T-helper 2 cell treated with Interferon-gamma antibody and Interleukin-4, amounts not matched to agents 100 ng/mL and 5 ng/mL, for 36 hours (primary cell): ENCODE results near the gene TRIM63. TPM values are rescaled to one million over a fixed set of nuclear protein-coding genes. Genes with fewer than 3 reads are reported as not detected.

Experiments used
- intact Hi-C: fragments of 100-400 bp; cut with micrococcal nuclease; formaldehyde crosslinking; loops from one replicate; pipeline ENCODE4 v1.15.1; 2023
- total RNA-seq: library from RNA; stranded (reverse); gene quantifications from 2 replicates; pipeline ENCODE4 v1.2.3, GENCODE V29; 2022

The TRIM63 gene
- total RNA-seq, 1 donor from 2014 or later: not detected

DNA sequence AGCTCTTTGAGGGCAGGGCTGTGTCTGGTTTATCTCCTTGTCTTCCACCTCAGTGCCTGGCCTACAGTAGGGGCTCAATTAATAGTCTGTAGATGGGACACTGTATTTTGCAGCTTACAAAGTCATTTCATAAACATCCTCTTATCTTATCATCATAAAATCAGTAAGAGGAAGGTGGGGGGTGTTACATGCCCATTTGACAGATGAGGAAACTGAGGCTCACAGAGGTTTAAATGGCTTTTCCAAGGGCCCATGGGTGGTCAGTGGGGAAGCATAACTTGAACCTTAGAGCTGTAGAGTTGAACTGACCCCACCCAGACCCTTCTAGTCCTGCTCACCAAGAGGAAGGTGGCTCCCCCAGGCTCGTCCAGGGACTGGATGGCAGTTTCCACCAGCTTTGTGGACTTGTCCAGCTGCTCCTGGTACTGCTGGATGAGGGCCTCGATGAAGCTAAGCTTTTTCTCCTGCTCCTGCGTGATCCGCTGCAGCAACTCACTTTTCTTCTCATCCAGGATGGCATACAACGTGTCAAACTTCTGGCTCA, 9.3 kb downstream of the TRIM63 start:
- intact Hi-C loops: no loop called here

- intact Hi-C loops: no loop called here
These were observed 10.2 kb downstream of the TRIM63 start for GRCh38 chr1:26057189-26057588.

- intact Hi-C loops: no loop called here
These were observed 12.4 kb downstream of the TRIM63 start for GRCh38 chr1:26055041-26055440.

- intact Hi-C loops: no loop called here
These were observed 13.5 kb downstream of the TRIM63 start for GRCh38 chr1:26053718-26054560.

- intact Hi-C loops: no loop called here
These were observed 17.2 kb downstream of the TRIM63 start for GRCh38 chr1:26050248-26050640.

- intact Hi-C loops: no loop called here
These were observed 17.7 kb downstream of the TRIM63 start for GRCh38 chr1:26049531-26050247.

- intact Hi-C loops: no loop called here
These were observed 20.1 kb downstream of the TRIM63 start for GRCh38 chr1:26047278-26047874.

- intact Hi-C loops: no loop called here
These were observed 21.0 kb downstream of the TRIM63 start for GRCh38 chr1:26046246-26047095.

DNA sequence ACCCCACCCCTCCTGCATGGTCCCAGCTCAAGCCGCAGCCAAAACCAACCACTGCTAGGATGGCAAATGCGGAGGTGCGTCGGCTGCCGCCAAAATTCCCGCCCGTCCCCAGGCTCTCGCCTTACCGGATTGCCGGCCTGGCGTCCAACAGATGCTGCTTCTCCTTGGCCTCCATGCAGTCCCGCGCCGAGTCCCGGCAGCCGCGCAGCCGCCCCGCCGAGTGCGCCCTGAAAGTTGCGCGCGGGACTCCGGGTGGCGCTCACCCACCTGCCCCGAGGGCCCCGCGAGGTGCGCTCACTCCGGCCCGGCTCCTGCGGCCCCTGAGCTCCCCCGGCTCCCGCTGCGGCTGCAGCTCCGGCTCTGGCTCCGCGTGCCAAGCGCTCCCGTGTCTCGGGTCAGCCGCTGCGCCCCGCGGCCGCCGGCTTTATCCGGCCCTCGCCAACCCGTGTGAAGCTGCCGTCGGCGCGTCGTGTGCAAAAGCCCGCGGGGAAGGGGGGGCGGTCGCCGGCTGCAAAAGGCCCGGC, 21.6 kb downstream of the TRIM63 start, which contains the start of gene SLC30A2:
SLC30A2 (minus strand) TSS at position 397 of the 524 bp plus-strand sequence; CDS start at position 175, 222 bp downstream.
- intact Hi-C loops: no loop called here

DNA sequence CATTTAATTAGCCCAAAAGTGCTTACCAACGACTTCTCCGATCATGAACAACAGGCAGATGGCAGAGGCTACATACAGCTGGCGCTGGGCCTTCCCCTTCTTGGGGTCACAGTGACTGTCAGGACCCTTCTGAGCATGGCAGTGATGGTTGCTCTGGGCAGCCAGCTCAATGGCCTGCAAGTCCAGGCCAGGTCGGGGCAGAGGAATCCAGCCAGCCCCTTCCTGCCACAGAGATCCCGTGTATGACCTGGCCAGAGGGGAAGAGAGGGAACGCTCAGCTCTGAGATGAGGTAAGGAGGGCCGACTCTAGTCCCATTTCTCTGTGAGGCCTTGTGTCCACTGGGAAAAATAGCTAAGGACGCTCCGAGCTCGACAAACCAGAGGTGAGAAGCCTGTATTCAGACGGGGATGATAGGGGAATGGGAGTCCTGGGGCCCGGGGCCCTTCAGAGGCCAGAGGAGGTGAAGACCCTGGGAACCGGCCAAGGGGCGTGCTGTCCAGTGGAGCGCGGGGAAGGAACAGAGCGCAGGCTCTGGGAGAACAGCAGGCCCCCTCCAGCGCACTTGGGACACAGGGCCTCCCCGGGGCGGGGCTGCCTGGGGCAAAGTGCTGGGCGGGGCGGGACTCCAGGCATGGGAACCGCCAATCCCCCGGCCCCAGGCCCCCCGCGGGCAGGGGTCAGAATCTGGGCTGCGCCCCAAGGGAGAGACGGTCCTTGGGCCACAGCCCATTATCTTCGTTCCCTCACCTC, 22.3 kb downstream of the TRIM63 start:
- intact Hi-C loops: no loop called here

GRCh38 chr1:26044414-26044813, 23.0 kb downstream of the TRIM63 start:
- intact Hi-C loops: no loop called here

DNA sequence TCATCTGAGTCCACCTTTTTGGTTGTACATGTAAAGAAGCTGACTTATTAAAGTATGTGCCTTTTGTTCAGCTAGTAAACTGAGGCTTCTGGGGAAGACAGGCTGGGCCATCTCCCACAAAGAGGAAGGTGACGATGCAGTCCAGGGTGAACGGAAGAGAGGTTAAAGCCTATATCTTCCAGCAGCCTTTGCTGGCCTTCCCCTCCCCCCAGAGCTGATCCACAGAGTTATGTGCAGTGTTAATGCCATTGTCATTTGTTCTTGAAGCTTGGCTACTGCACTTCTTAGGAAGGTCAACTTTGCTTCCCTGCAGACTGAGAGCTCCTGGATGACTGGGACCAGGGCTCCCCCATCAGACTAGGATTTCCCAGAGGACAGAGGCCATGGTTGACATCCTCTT, 23.7 kb downstream of the TRIM63 start:
- intact Hi-C loops: no loop called here

DNA sequence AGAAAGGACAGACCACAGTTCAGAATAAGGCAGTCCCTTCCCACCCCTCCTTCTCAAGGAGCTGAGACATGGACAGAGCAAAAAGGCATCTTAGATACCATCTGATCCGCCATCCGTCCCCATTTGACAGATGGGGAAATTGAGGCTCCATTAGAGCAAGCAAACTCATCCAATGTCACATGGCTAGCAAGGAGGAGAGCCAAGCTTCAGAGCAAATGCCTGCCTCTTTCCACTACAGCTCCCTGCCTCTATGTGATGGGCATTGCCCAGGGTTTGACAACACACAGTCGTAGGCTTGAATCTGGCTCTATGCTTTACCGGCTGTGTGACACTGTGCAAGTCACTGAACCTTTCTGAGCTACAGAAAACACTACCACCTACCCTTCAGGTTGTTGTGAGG, 25.5 kb downstream of the TRIM63 start:
- intact Hi-C loops: no loop called here

GRCh38 chr1:26041401-26041800, 26.0 kb downstream of the TRIM63 start:
- intact Hi-C loops: no loop called here

- intact Hi-C loops: loop anchor here (5.0 kb wide), 1 partner anchor 73 kb away; the partner anchor contains the start of gene PDIK1L
These were observed 28.5 kb downstream of the TRIM63 start for GRCh38 chr1:26038904-26039303.

DNA sequence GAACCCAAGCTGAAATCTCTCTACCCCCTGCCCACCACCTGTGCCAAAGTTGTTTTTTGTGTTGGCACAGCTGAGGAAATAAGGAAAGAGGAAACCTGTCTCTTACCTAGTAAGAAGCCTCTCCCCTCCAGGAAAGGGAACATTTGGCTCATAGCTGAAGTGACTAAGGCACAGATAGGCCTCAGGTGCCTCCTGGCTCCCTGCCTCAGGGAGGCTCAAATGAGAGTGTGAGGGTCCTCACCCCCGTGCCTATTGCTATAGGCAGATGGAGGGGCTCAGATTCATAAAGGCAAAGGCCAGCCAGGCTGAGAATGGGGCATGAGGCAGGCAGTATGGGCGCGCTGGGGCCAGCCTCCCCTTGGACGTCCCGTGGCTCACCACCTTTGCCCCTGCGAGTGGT, 29.0 kb downstream of the TRIM63 start:
- intact Hi-C loops: loop anchor here (5.0 kb wide), 1 partner anchor 74 kb away; the partner anchor contains the start of gene PDIK1L

DNA sequence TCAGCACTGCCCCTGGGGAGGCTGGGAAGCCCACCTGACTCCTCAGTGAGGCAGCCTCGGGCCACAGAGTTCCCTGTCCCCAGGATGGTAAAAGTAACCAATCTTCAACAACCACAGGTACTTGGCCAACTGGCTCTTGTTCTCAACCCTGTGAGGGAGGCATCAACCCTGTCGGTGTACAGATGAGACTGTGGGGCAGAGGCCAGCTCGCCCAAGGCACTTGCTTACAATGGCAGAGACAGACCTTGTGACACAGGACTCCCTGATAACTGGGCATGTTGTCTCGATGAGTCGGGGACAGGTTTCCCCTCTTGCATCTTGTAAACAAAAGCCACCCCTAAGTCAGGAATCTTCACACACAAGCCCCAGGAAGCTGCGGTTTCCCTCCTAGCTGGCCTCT, 29.5 kb downstream of the TRIM63 start:
- intact Hi-C loops: loop anchor here (5.0 kb wide), 1 partner anchor 74 kb away; the partner anchor contains the start of gene PDIK1L

DNA sequence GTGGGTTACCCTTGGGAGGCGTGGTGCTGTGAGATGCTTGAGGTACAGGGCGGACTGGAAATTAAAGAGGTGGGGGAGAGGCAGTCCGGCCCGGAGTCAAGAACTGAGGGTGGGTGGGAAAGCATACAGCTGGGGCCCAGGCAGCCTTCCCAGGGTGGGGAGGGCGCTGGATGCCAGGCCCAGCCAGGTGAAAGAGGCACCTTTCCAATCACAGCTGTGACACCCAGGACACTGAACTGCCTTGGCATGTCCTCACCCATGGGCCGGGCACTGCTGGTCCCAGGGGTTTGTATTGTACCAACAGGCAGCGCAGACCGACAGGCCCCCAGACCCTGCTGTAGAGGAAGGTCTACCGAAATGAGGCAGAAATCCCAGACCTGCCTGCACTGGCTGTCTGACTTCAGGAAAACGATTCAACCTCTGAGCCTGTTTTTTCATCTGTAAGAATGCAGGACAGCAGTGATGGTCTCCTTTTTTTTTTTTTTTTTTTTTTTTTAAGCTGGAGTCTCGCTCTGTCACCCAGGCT, 30.6 kb downstream of the TRIM63 start:
- intact Hi-C loops: loop anchor here (1.0 to 5.0 kb wide), 2 partner anchors 75 to 127 kb away; partner anchors contain the start of gene PDIK1L
